ENCODE data around the gene GART. TPM values are rescaled to one million over a fixed set of nuclear protein-coding genes. Genes with fewer than 3 reads are reported as not detected.

The GART gene
- total and polyA plus RNA-seq, 7 donors = 22.0 to 77.8 (median 46.3) TPM

- no peak for TF ChIP-seq CTCF (IDR thresholded peaks at IDR 0.05)
- Histone ChIP-seq H3K4me1 (peaks cover 10% of the 10 kb centered on the region), H3K9me3 (no peaks in the 10 kb centered on the region), H3K4me3 (no peak overlapping the region), H3K36me3 (ENCODE audit: insufficient read depth in 1 of 2, low read depth in 1 of 2) (peaks cover 31 to 100% of the 10 kb centered on the region in 2 donors), H3K27ac (no peak overlapping the region), H3K27me3 (ENCODE audit: insufficient read depth in 3 of 3, low read length in 2 of 3) (no peaks in the 10 kb centered on the region)
- intact Hi-C loops (cut with DNase I) = no loop called here
- peak in 3 of 4 donors; percentile 6 to 11 (median 9) for ATAC-seq
- DNase-seq = no peak
- 95 to 97% (median 96%) methylated on average over 12 of the region's 12 CpGs for WGBS, 3 donors
Measured at GRCh38 chr21:33552999-33553598, 11.2 kb upstream of the GART start.

- no peak for TF ChIP-seq CTCF (IDR thresholded peaks at IDR 0.05)
- Histone ChIP-seq H3K4me1 (peaks cover 10% of the 10 kb centered on the region), H3K4me3 (no peak overlapping the region), H3K9me3 (no peaks in the 10 kb centered on the region), H3K27ac (no peak overlapping the region), H3K36me3 (ENCODE audit: insufficient read depth in 1 of 2, low read depth in 1 of 2) (peaks cover 31 to 100% of the 10 kb centered on the region in 2 donors), H3K27me3 (ENCODE audit: insufficient read depth in 3 of 3, low read length in 2 of 3) (no peaks in the 10 kb centered on the region)
- peak in 2 of 4 donors; percentile 19 to 29 for ATAC-seq
- 97 to 98% (median 97%) methylated on average over 24 of the region's 24 CpGs for WGBS, 3 donors
- DNase-seq = no peak
- intact Hi-C loops (cut with DNase I) = no loop called here
Measured at GRCh38 chr21:33552093-33552998, 10.4 kb upstream of the GART start.

DNA sequence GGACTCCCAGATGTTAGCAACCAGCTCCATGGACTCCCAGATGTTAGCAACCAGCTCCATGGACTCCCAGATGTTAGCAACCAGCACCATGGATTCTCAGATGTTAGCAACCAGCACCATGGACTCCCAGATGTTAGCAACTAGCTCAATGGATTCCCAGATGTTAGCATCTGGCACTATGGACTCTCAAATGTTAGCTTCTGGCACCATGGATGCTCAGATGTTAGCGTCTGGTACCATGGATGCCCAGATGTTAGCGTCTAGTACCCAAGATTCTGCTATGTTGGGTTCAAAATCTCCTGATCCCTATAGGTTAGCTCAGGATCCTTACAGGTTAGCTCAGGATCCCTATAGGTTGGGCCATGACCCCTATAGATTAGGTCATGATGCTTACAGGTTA is 9.7 kb upstream of the GART start:
- ATAC-seq = no peak
- no peak for DNase-seq
- WGBS, 3 donors = 96 to 100% (median 99%) methylated on average over 2 of the region's 2 CpGs
- Histone ChIP-seq H3K27ac (no peak overlapping the region), H3K4me3 (no peak overlapping the region), H3K36me3 (ENCODE audit: insufficient read depth in 1 of 2, low read depth in 1 of 2) (peaks cover 31 to 100% of the 10 kb centered on the region in 2 donors), H3K4me1 (peaks cover 10% of the 10 kb centered on the region), H3K27me3 (ENCODE audit: insufficient read depth in 3 of 3, low read length in 2 of 3) (no peaks in the 10 kb centered on the region), H3K9me3 (no peaks in the 10 kb centered on the region)
- TF ChIP-seq CTCF (IDR thresholded peaks at IDR 0.05) = no peak
- intact Hi-C loops (cut with DNase I) = no loop called here

- intact Hi-C loops (cut with DNase I) = no loop called here
- ATAC-seq = peak in 1 of 4 donors; percentile 7
- WGBS, 3 donors = 97 to 98% (median 97%) methylated on average over 23 of the region's 23 CpGs
Measured at GRCh38 chr21:33550772-33551660, 9.1 kb upstream of the GART start.

More at GRCh38 chr21:33550772-33551660, 9.1 kb upstream of the GART start:
- Histone ChIP-seq H3K9me3 (no peaks in the 10 kb centered on the region), H3K27me3 (ENCODE audit: insufficient read depth in 3 of 3, low read length in 2 of 3) (no peaks in the 10 kb centered on the region), H3K4me1 (peaks cover 12% of the 10 kb centered on the region), H3K36me3 (ENCODE audit: insufficient read depth in 1 of 2, low read depth in 1 of 2) (peaks cover 31 to 99% of the 10 kb centered on the region in 2 donors), H3K27ac (no peak overlapping the region), H3K4me3 (no peak overlapping the region)
- no peak for DNase-seq
- no peak for TF ChIP-seq CTCF (IDR thresholded peaks at IDR 0.05)
